RCC 7860 (cell line): Measurements from ENCODE around the gene CCDC91.
"Not testable (repeated sequence)": the region's sequence is repeated elsewhere in the genome, so short reads cannot be mapped to it uniquely, and the experiment has no call there.

Source experiments
- DNase-seq: peaks from one replicate; pipeline ENCODE4 v3.0.0-alpha.2; 2015; ENCODE audit warnings: low spot score
- FAIRE-seq: peaks from 2 replicates; lab custom pipeline; 2012; peaks lifted over from hg19 to GRCh38; lab: Jason Lieb, UNC

Gene CCDC91

DNA sequence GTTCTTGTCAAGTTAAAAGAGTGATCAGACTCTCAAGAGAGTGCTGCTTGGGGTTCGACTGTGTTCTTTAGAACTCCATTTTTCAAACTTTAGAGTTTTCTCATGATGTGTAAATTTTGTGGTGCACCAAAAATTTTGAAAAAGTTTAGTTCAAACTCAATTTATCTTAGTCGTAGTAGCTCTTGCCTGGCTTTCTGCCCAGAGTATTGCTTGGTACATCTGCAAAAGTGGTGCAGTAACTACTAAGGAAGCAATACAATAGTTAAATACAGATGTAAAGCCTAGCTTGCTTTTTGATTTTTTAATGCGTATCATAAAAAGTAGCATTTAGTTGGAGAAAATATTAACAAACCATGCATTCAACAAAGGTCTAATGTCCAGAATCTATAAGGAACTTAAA is 9.5 kb upstream of the CCDC91 start:
- DNase-seq, result no peak
- no peak for FAIRE-seq

DNA sequence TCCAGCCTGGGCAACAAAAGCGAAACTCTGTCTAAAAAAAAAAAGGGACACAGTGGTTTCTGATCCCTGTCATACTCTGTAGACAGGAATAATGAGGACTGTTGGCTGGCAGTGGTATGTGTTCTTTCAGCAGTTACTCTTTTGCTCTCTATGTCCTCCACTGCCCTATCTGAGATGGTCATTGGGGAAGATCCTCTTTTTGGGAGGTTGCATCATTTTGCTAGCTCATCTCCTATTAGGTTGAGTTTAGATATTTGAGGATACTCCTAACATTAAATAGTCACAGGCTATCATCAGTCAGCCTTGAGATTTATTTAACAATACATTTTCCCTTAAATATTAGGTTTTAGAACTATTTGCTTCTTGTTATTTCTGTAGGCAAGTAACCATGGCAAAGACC is 5.9 kb upstream of the CCDC91 start:
- no peak for FAIRE-seq

DNA sequence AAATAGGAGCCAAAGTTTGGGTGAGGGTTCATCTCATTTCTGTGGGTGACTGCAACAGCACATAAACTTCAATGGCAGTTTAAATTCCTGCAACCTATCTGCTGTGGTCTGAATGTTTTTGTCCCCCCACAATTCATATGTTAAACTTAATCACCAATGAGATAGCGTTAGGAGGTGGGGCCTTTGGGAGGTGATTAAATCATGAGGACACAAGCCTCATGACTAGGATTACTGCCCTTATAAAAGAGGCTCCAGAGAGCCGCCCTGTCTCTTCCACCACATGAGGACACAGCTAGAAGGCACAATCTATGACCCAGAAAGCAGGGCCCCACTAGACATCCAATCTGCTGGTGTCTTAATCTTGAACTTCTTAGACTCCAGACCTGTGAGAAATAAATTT is 3.8 kb upstream of the CCDC91 start:
- no peak for FAIRE-seq
- DNase-seq, result no peak

More for the DNA sequence above, 5.9 kb upstream of the CCDC91 start:
- DNase-seq, result no peak

DNA sequence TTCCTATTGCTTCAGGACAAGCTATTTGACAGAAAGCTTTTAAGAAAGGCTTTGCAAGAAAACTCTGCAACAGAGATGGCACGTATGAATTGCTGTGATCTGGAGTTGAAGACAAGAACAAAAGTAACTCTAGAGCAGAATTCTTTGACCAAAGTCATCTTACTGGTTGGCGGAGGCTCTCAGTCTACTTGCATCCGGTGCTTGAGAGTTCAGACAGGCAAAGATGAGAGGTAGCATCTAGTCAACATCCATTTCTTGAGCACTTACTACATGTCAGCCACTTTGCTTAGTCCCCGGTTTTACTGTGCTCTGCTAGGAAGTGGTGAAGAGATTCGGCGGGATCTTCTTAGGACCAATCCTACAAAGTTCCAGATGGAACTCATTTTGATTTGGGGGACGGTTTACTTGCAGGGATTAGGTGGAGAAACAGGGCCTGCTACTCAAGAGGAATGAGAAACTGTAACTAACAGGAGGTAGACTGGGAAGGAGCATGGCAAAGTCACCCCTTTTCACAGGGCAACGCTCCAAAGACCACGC is 404 bp upstream of the CCDC91 start:
- DNase-seq (no peak), FAIRE-seq (no peak)

DNA sequence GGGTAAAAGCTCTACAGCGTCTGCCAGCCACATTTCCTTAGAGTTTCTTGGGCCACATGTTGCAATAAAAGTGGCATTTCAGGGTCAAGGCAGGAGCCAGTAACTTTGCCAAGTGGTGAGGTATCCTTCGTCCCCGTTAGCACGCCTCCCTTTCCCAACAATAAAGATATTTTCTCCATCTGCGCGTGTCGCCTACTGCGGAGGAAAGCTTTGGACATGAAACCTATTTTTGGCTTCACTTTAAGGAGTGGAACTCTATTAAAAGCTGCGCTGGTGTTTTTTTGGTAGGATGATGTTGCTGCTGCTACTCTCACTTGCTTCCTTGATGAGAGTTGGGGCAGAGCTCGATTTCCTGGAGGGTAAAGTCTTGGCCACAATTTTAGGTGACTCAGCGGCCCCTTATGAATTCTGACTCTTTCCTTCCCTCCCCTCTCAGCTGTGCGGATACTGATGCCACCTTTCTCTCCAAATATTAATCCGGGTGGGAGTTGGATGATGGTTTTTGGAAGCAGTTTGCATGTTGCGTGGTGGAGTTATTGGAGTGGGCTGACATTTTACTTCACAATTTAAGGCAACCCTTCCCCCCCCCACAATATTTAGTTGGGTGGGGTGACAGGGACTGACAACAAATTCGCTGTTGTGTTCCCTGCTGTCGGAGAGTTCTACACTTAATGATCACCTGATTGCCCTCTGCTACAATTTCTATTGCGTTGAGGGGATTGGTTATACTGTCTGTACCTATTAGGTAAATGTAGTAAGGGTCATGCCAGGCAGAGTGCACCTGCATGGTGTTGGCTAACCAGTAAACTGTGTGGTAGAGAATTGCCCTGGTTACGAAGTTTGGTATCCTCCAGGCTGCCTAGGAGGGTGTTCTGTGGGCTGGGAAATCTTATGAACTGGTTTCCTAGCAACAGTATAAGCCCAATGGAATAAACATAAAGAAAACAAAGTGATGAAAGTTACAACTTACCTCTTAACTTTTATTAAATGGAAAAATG is 1.1 kb downstream of the CCDC91 start:
- DNase-seq (peak; percentile 8), FAIRE-seq (no peak)

DNA sequence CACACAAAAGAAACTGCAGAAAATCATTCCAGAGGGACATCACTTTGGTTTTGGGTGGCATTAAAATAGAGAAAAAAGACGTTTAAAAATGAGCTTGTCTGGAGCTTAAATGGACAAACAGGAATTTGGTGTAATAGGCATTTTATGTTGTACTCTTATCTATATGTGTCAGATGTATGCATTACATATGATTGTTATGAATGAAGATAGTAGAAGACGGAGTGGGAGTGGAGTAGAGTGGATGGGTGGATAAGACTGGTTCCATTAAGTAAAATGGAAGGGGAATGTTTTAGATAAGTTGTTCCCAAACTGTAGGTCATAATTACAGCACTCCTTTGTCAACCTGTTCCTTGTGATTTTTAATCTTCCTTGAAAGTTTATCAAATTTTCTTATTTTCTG is 1.9 kb downstream of the CCDC91 start:
- FAIRE-seq (no peak), DNase-seq (no peak)

DNA sequence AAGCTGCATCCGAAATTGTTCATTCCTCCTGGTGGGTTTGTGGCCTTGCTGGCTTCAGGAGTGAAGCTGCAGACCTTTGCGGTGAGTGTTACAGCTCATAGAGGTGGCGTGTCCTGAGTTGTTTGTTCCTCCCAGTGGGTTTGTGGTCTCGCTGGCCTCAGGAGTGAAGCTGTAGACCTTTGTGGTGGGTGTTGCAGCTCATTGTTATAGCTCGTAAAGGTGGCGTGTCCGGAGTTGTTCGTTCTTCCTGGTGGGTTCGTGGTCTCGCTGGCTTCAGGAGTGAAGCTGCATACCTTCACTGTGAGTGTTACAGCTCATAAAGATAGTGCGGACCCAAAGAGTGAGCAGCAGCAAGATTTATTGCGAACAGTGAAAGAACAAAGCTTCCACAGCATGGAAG is 4.4 kb downstream of the CCDC91 start:
- FAIRE-seq, DNase-seq: not testable (repeated sequence)

DNA sequence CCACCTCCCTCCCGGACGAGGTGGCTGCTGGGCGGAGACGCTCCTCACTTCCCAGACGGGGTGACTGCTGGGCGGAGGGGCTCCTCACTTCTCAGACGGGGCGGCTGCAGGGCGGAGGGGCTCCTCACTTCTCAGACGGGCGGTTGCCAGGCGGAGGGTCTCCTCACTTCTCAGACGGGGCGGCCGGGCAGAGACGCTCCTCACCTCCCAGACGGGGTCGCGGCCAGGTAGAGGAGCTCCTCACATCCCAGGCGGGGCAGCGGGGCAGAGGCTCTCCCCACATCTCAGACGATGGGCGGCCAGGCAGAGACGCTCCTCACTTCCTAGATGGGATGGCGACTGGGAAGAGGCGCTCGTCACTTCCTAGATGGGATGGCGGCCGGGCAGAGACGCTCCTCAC is 10.9 kb downstream of the CCDC91 start:
- not testable (repeated sequence) for FAIRE-seq, DNase-seq

DNA sequence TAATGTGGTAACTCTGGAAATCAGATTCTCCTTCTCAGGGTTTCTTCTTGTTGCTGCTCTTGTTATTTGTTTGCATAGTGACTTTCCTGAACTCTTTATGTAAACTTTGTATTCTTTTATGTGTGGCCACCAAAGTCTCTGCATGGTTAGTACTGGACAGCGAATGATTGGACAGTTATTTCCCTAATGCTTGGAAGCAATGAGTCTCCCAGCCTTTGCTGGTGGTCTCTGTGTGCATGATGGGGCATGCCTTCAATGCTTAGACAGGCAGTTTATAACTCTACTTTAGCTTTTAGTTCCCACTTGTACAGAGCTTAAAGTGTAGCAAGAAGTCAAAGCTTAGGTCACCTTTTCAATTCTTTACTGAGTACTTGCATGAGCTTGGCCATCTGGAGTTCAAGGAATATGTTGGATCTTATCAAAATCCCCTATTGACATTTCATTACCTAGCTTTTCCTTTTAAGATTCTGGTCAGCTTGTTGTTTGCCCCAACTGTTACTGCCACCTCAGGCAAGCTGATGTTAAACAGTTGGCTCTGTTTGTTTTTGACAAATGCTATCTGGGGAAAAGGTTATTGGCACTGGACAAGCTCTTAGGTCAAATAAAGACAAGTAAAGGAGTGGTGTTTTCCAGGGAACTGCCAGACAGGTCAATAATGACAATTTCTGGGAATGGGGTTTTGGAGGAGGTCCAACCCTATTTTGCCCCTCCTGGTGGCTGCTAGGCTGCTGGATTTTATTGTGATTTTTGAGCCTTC is 12.3 kb downstream of the CCDC91 start:
- FAIRE-seq (no peak), DNase-seq (no peak)

DNA sequence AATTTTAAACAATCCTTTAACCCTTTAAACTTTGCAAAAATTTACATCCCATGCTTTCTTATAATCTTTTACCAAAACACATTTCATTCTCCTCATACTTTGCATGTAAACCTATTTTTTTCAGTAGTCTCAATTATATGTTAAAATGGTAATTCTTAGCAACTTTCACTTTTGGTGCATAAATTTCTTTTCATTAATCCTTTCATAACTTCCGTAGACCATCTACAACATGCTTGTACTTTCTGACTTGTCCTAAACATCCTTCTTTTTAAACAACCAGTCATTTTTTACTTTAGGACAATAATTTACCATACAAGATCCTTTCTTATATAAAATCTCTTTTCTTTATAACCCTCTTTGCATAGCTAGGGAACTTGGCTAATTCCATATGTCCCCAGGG is 19.5 kb downstream of the CCDC91 start:
- DNase-seq (no peak), FAIRE-seq (no peak)

DNA sequence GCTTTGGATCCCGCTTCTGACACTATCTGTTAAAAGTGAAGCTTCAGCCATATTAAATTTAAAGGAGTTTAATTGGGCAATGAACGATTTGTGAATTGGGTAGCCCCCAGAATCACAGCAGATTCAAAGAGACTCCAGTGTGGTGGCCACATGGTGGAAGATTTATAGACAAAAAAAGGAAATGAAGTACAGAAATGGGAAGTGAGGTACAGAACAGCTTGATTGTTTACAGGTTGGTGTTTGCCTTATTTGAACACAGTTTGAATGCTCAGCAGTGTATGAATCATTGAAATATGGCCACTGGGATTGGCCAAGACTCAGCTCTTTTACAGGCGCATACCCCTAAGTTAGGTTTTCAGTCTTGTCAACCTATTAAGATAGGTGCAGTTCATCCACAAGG is 21.9 kb downstream of the CCDC91 start:
- no peak for FAIRE-seq

DNA sequence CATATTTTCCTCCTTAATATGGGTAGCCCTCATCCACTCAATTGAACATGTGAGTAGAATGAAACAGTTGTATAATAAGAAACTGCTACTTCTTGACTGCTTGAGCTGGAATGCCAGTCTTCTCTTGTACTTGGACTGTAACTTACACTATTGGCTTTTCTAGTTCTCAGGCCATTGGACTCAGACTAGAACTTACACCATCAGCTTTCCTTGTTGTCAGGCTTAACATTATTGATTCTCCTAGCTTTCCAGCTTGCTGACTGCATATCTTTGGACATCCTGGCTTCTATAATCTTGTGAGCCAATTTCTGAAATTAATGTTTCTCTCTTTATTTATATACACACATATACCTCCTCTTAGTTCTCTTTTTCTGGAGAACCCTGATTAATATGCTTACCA is 24.8 kb downstream of the CCDC91 start:
- DNase-seq (no peak), FAIRE-seq (no peak)

More for the DNA sequence above, 21.9 kb downstream of the CCDC91 start:
- no peak for DNase-seq

DNA sequence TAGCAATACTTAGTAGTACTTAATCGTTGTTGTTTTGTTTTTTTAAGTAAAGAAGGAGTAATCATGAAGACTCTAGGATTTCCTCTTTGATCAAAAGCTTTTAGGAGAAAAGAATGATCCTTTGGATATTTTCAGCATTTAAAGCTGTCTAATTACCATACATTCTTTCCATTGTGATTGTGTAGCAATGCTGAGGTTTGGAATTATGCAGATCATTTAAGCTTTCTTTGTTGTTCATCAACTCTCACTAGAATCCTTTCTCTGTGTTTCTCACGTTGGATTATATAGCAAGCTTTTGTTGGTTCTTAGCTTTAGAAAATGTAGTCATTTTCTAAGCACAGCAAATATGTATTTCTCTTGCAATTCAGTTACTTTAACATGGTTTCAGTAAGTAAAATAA is 25.8 kb downstream of the CCDC91 start:
- FAIRE-seq (no peak), DNase-seq (no peak)

DNA sequence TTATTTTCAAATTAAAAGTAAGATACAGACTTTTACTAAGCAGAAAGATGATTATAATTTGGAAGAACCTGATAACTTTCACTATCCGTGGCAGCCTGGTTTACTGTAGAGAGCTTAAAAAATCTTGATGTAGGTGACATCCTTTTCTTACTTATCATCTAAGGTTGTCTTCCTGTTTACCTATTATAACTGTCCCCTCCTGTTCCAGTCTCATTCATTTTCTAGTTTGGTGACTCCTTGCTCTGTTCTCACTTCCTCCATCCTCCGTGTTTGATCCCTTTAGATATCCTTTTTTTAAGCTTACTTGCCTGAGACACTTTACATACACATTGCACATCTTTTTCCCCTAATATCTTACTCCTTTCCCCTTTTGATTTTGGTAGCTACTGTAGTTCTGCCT is 27.5 kb downstream of the CCDC91 start:
- no peak for FAIRE-seq
- no peak for DNase-seq

DNA sequence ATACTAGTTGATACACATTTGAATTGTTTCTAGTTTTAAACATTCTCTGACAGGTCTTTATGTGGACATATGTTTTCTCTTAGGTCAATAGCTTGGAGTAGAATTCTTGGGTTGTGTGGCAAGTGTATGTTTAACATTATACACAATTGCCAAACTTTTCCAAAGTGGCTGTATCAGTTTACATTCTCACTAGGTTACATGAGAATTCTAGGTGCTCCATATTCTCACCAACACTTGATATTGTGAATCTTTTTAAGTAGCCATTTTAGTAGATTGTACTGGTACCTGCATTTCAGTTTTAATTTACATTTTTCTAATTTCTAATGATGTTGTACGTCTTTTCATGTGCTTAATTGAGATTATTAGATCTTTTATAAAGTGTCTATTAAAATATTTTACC is 28.6 kb downstream of the CCDC91 start:
- DNase-seq (no peak), FAIRE-seq (no peak)

DNA sequence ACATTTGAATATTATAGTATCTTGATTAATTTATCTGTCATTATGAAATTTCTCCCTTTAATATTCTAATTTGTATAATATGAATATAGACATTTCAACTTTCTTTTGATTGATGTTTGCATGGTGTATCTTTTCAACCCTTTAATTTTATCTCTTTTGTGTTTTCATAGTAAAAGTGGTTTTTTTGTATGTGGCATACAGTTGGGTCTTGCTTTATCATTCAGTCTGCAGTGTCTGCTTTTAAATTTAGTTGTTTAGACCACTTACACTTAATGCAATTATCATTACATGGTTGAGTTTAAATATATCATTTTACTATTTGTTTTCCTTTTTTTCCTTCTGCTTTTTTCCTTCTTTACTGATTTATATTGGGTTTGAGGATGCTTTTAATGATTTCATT is 29.6 kb downstream of the CCDC91 start:
- FAIRE-seq (no peak), DNase-seq (no peak)

DNA sequence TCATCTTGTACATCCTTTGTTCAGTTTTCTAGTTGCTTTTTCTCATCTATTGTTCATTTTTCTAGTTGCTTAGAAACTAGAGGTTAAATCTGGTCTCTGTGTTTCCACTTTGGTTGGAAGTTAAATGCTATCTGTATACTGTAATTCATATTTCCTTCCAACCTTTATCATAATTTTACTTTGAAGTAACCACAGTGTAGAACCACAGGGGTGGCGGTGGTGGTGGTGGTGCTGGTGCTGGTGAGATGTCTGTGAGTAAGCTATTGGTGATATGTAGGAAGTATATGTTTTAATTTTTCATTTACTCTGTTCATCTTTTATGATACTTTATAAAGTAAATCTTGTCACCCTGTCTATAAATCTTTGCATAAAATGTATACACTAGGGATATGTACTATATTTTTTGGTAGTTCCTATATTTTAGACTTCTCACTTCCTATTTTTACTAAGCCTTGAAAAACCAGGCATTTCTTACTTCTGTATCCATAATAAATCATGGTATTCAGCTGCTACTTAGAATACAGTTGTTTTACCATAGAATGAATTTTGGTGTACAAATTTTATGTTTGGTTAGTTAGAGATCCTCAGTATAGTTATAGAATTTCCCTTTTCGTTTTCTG is 31.9 kb downstream of the CCDC91 start:
- DNase-seq (no peak), FAIRE-seq (no peak)

DNA sequence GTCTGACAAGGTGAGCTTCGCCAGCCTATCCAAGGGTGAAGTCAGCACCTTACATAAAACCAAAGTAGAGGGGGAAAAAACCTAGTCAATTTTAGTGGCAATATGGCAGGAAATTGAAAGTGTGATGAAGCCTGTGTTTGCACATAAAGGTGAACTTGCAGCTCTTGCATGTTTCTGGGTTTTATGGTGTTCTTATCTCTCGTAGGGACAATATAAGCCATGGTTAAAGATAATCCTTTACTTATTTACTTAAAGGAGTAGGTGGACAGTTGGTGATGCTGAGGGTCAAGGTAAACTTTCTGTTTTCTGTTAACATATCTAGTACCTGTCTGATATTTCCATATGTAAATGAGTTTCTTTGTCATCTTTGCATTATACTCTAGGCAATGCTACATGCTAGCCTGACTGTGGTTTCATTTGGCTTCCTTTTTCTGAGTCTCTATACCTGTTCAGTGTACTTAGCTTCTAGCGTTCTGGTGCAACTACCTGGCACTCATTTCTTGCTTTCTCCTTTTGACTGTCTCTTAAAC is 32.8 kb downstream of the CCDC91 start:
- FAIRE-seq (no peak), DNase-seq (no peak)

DNA sequence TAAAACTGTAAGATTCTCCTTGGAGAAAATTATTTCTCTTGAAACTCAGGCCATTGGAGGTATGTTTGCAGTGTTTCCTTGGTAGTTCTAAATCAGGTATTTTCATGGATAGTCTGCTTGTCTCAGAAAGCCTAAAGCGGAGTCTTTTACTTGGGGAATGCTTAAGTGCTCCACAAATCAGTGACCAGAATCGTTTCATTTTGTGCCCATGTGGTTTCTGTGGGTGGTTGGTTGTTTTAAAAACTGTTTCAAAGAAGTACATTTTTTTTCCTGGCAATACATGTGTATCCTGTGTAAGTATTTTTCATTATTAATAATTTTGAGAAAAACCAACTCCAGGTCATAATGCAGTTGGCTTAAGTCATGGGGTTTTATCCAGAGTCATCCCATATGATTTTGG is 33.6 kb downstream of the CCDC91 start:
- DNase-seq, result no peak
- no peak for FAIRE-seq

DNA sequence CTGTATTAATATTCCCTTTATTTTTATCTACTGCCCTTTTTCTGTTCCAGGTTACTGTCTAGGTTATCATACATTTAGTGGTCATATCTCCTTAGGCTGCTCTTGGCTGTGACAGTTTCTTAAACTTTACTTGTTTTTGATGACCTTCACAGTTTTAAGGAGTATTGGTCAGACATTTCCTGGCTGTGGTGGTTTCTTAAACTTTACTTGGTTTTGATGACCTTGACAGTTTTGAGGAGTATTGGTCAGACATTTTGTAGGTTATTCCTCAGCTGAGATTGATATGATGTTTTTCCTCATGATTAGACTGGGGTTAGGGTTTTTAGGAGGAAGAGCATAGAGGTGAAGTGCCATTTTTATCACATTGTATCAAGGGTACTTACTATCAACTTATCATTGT is 36.4 kb downstream of the CCDC91 start:
- no peak for DNase-seq
- FAIRE-seq, result no peak

DNA sequence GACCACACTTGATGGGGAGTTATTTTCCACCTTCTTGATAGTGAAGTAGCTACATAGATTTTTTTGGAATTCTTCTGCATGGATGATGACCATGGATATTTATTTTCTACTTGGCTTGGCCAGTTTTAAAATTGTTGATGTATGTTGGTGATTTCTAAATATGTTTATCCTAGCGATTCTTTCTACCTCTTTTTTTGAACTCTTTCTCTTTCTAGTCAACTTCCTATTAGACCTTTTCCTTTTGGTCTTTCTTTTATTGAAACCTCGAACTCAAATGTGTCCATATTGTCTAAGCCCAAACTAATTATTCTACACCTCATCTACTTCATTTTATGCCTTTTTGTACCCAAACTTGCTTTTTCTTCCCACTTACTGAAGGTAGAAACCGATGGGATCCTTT is 37.0 kb downstream of the CCDC91 start:
- DNase-seq (no peak), FAIRE-seq (no peak)
